GM12878 (cell line): ENCODE data around the gene TES. TPM values are rescaled to one million over a fixed set of nuclear protein-coding genes. Genes with fewer than 3 reads are reported as not detected.
A peak's percentile ranks its signal among the peaks of the same experiment; 100 is the strongest.

ENCODE experiments used
- ATAC-seq: fragments of 200-7000 bp; cut with Tn5 transposase; 3 replicates; pipeline ENCODE4 v1.9.1; 2020; ENCODE audit warnings: mild to moderate bottlenecking, moderate library complexity
- BruUV-seq: library from RNA; stranded (reverse); fragments of 400-500 nt; replicated peaks from 2 replicates; lab custom pipeline; 2021; lab: Mats Ljungman, UMichigan
- CTCF ChIA-PET: fragments of 300-600 bp; sonication (Branson Sonifier 250); formaldehyde crosslinking; extraction: SDS; loops from one replicate; lab custom pipeline; 2021; ENCODE audit warnings: inconsistent platforms; lab: Yijun Ruan, JAX
- POLR2A ChIA-PET: fragments of 350-600 bp; formaldehyde crosslinking; extraction: SDS; loops from one replicate; lab custom pipeline; 2021; ENCODE audit warnings: inconsistent platforms; lab: Charles Lee
- RAD21 ChIA-PET: fragments of 300-600 bp; sonication (Branson Sonifier 250); formaldehyde crosslinking; loops from one replicate; lab custom pipeline; 2023; ENCODE audit warnings: antibody characterized with exemption; ENCODE audit not compliant: unreplicated experiment; lab: Charles Lee
- SMC1A ChIA-PET: fragments of 300-600 bp; sonication (Branson Sonifier 250); formaldehyde crosslinking; loops from one replicate; lab custom pipeline; 2023; ENCODE audit not compliant: unreplicated experiment, uncharacterized antibody; lab: Charles Lee
- DNase-seq: peaks from one replicate; pipeline ENCODE4 v3.0.0-alpha.2; 2011; ENCODE audit warnings: low read depth, low spot score
- FAIRE-seq: peaks from 3 replicates; lab custom pipeline; 2011; peaks lifted over from hg19 to GRCh38; lab: Jason Lieb, UNC
- H2AFZ ChIP-seq: 2 replicates; pipeline ENCODE4 v1.6.0; 2011; ENCODE audit warnings: low read depth, low read length, control low read depth; ENCODE audit not compliant: control insufficient read depth
- H3K27ac ChIP-seq: 2 replicates; pipeline ENCODE4 v1.5.1; 2011; ENCODE audit warnings: control low read depth; ENCODE audit not compliant: control insufficient read depth, insufficient read depth
- H3K27me3 ChIP-seq, 2 experiments: replicated peaks in 1 of 2; 2 replicates each; pipeline versions ENCODE4 v1.6.0 to v1.6.1; 2011; ENCODE audit warnings: low read length in 1 of 2; ENCODE audit not compliant: control insufficient read depth in 2 of 2, insufficient read depth in 2 of 2
- H3K36me3 ChIP-seq, 2 experiments: 2 replicates each; pipeline ENCODE4 v1.5.1; 2011; ENCODE audit warnings: low read length in 1 of 2; ENCODE audit not compliant: control insufficient read depth in 2 of 2, insufficient read depth in 2 of 2
- H3K4me1 ChIP-seq: 2 replicates; pipeline ENCODE4 v1.6.1; 2011; ENCODE audit warnings: mild to moderate bottlenecking, low read length, moderate library complexity, mixed read lengths; ENCODE audit not compliant: control insufficient read depth, insufficient read depth
- H3K4me2 ChIP-seq: 2 replicates; pipeline ENCODE4 v1.6.0; 2011; ENCODE audit warnings: control low read depth; ENCODE audit not compliant: control insufficient read depth, insufficient read depth
- H3K4me3 ChIP-seq: fragments of 200-600 bp; sonication (generic); 2 replicates; pipeline ENCODE4 v1.5.1; 2016
- H3K79me2 ChIP-seq: 2 replicates; pipeline ENCODE4 v1.6.0; 2011; ENCODE audit warnings: low read length; ENCODE audit not compliant: control insufficient read depth, insufficient read depth
- H3K9ac ChIP-seq: 2 replicates; pipeline ENCODE4 v1.8.0; 2011; ENCODE audit warnings: low read length, control low read depth, mixed read lengths; ENCODE audit not compliant: control insufficient read depth, insufficient read depth
- H3K9me3 ChIP-seq: replicated peaks from 3 replicates; pipeline ENCODE4 v1.5.1; 2011; ENCODE audit warnings: mild to moderate bottlenecking, low read length; ENCODE audit not compliant: control insufficient read depth, insufficient read depth
- H4K20me1 ChIP-seq: 2 replicates; pipeline ENCODE4 v1.6.0; 2011; ENCODE audit not compliant: control insufficient read depth, insufficient read depth
- BHLHE40 ChIP-seq, 2 experiments: fragments of 450-650 bp in 1 of 2; IDR thresholded peaks; 2 replicates each; pipeline ENCODE4 v1.6.1; 2011 to 2017; ENCODE audit warnings: low read depth in 2 of 2, borderline replicate concordance in 1 of 2, improper control_type of control experiment in 1 of 2, low read length in 1 of 2, mild to moderate bottlenecking in 1 of 2
- RBBP5 ChIP-seq: fragments of 200-600 bp; sonication (generic); conservative IDR thresholded peaks from 2 replicates; pipeline ENCODE4 v1.6.1; 2016
- SUZ12 ChIP-seq: fragments of 200-600 bp; sonication (generic); IDR thresholded peaks from one replicate; pipeline ENCODE4 v1.6.1; 2018; ENCODE audit warnings: antibody characterized with exemption, mild to moderate bottlenecking; ENCODE audit not compliant: unreplicated experiment
- TAF1 ChIP-seq: IDR thresholded peaks from 2 replicates; pipeline ENCODE4 v1.6.1; 2011; ENCODE audit warnings: mild to moderate bottlenecking, low read depth, low read length, borderline replicate concordance
- TARDBP ChIP-seq: IDR thresholded peaks from 2 replicates; pipeline ENCODE4 v1.6.1; 2016; ENCODE audit warnings: borderline replicate concordance
- ZBTB33 ChIP-seq: fragments of 450-650 bp; IDR thresholded peaks from 2 replicates; pipeline ENCODE4 v1.6.1; 2017; ENCODE audit warnings: mild to moderate bottlenecking
- WGBS: methylation state at CpG from one replicate; pipeline ENCODE4 v1.1.6; 2016; ENCODE audit warnings: low lambda C conversion rate; ENCODE audit not compliant: insufficient replicate concordance, insufficient coverage; ENCODE audit errors: missing lambda C conversion rate; 5-methylcytosine and 5-hydroxymethylcytosine counted together
- in situ Hi-C: fragments of 300-500 bp; cut with MboI; formaldehyde crosslinking; loops from 9 replicates; pipeline ENCODE4 v1.14.3; 2018; ENCODE audit warnings: mixed read lengths
- intact Hi-C: fragments of 100-400 bp; cut with micrococcal nuclease; formaldehyde crosslinking; loops from one replicate; pipeline ENCODE4 v1.14.2; 2022; ENCODE audit not compliant: unreplicated experiment
- polyA plus RNA-seq, 11 experiments: library from polyadenylated mRNA; depleted of rRNA in 4 of 11; unstranded in 6 of 11; stranded (reverse) in 5 of 11; fragments of >200 nt; fragmentation: Nextera tagmentation in 4 of 11; fragmentation: Illumina TruSeq in 1 of 11; extraction: Ambion mirVana in 4 of 11; extraction: Trizol in 1 of 11; gene quantifications; 1 replicate in 1 of 11; 2 replicates in 10 of 11; pipeline versions ENCODE4 v1.2.1 to v1.2.3, GENCODE V29; 2011 to 2016; ENCODE audit warnings: inconsistent platforms in 2 of 11, missing spikeins in 2 of 11, low read depth in 1 of 11
- total RNA-seq, 4 experiments: library from RNA; depleted of rRNA in 3 of 4; stranded (reverse); fragments of >200 nt in 3 of 4; fragmentation: Illumina TruSeq in 1 of 4; extraction: Trizol in 1 of 4; gene quantifications; 2 replicates each; pipeline versions ENCODE4 v1.2.1 to v1.2.3, GENCODE V29; 2013 to 2021

Gene TES
- total and polyA plus RNA-seq, 10 of the 15 experiments (the other 5 are each of a cell fraction or from before 2014, with no cell fraction given), result 31.2 to 77.5 (median 59.2) TPM

GRCh38 chr7:116215551-116215950, 5.2 kb downstream of the TES start:
- FAIRE-seq (no peak), ATAC-seq (peak; percentile 1; the same call in 1 of the 3 replicates), DNase-seq (no peak)
- POLR2A ChIA-PET, result no interaction called here
- no TSS peak for BruUV-seq
- H3K36me3 ChIP-seq, result no peaks in the 10 kb centered on the region
- WGBS, result 72% methylated on average over 2 of the region's 2 CpGs
- H3K4me1 ChIP-seq, result peaks cover 16% of the 10 kb centered on the region
- no peaks in the 10 kb centered on the region; the same call in 2 of the 3 replicates for H3K9me3 ChIP-seq
- SMC1A ChIA-PET, result interaction anchor here (1.0 to 2.3 kb wide), 6 partner anchors 9 to 52 kb away, joined by 3 to 9 read pairs (median 5); no protein-coding TSS in a partner anchor
- no peak overlapping the region for H3K4me3 ChIP-seq
- no peaks in the 10 kb centered on the region for H3K27me3 ChIP-seq
- H3K9ac ChIP-seq, result no peak overlapping the region
- TF ChIP-seq BHLHE40 (IDR thresholded peaks at IDR 0.05; ENCODE audit: borderline replicate concordance in 1 of 2, low read depth in 2 of 2, low read length in 1 of 2), result no peak
- TF ChIP-seq RBBP5, result no peak
- no peak for TF ChIP-seq ZBTB33
- no peak for TF ChIP-seq TARDBP
- TF ChIP-seq SUZ12, result no peak
- TF ChIP-seq TAF1, result no peak
- in situ Hi-C loops (no loop called here), intact Hi-C loops (no loop called here)
- H3K79me2 ChIP-seq, result peaks cover 99% of the 10 kb centered on the region
- CTCF ChIA-PET, result interaction anchor here (0.6 to 1.9 kb wide), 5 partner anchors 8 to 43 kb away, joined by 3 to 12 read pairs (median 3); no protein-coding TSS in a partner anchor
- peak overlapping the region; percentile 46; the same call in 1 of the 2 replicates for H3K27ac ChIP-seq
- no peak overlapping the region for H2AFZ ChIP-seq
- RAD21 ChIA-PET, result interaction anchor here (0.8 kb wide), 1 partner anchor 20 kb away, joined by 3 read pairs; no protein-coding TSS in a partner anchor
- no peaks in the 10 kb centered on the region; the same call in 1 of the 2 replicates for H4K20me1 ChIP-seq
- H3K4me2 ChIP-seq, result peak overlapping the region; percentile 62
